HCT116 (cell line): ENCODE measurements around the gene SLC25A51.
A peak's percentile ranks its signal among the peaks of the same experiment; 100 is the strongest.

ENCODE experiments used
- CEBPB ChIP-seq: IDR thresholded peaks from 2 replicates; pipeline ENCODE4 v1.6.1; 2012; ENCODE audit warnings: low read depth
- ELF1 ChIP-seq: IDR thresholded peaks from 2 replicates; pipeline ENCODE4 v1.6.1; 2012; ENCODE audit warnings: low read depth, borderline replicate concordance
- FOSL1 ChIP-seq: IDR thresholded peaks from 2 replicates; pipeline ENCODE4 v1.6.1; 2012; ENCODE audit warnings: low read depth
- JUND ChIP-seq: IDR thresholded peaks from 2 replicates; pipeline ENCODE4 v1.6.1; 2012
- POLR2A ChIP-seq: IDR thresholded peaks from 2 replicates; pipeline ENCODE4 v1.7.0; 2011; ENCODE audit warnings: borderline replicate concordance; ENCODE audit not compliant: insufficient read depth, insufficient read length; ENCODE audit errors: extremely low read depth
- TF ChIP-seq, protein P1 (sequence below): IDR thresholded peaks from 2 replicates; pipeline ENCODE4 v1.6.1; 2012; ENCODE audit warnings: low read depth

DNA sequence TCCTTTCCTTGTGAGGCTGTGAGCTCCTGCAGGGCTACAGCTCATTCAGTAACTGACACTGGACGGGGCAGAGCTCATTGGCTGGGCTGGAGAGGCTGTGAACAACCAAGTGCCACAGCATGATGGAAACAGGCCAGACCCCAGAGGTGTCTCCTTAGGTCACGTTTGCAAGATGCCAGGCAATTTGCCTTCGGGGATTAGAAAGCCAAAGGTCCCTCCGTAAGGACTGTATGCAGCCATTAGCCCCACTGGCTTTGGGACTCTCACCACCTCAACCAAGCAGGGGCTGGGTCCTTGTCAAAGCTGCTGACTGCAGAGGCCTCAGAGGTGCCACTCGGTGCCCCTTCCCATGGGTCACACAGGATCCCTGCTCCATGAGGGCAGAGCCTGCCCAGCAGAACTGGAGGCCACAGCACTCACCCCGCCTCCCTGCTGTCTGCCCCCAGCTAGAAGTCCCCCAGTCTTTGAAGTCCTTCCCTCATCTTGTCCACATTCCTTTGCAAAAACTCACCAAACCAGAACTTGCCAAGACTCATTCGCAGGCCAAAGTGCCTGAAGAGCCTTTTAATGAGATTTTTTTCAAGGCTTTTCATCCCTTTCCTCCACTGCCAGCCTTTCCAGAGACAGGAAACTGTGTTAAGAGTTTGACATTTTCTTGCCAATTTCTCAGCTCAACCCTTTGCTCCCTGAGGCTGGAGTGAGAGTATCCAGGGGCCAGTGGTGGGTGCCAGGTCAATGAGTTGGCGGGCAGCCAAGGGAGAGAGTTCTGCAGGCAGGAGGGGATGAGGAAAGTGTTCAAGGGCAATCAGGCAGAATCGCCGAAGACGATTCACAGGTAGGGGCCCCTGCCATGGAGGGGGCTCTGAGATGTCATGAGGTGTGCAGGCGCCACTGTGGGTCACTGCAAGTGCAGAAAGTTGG is 39.7 kb upstream of the SLC25A51 start:
- TF ChIP-seq POLR2A (no peak), CEBPB (no peak), ELF1 (no peak), JUND (peak; percentile 46; the same call in 1 of the 2 replicates), FOSL1 (peak; percentile 59)
- TF ChIP-seq, protein P1, sequence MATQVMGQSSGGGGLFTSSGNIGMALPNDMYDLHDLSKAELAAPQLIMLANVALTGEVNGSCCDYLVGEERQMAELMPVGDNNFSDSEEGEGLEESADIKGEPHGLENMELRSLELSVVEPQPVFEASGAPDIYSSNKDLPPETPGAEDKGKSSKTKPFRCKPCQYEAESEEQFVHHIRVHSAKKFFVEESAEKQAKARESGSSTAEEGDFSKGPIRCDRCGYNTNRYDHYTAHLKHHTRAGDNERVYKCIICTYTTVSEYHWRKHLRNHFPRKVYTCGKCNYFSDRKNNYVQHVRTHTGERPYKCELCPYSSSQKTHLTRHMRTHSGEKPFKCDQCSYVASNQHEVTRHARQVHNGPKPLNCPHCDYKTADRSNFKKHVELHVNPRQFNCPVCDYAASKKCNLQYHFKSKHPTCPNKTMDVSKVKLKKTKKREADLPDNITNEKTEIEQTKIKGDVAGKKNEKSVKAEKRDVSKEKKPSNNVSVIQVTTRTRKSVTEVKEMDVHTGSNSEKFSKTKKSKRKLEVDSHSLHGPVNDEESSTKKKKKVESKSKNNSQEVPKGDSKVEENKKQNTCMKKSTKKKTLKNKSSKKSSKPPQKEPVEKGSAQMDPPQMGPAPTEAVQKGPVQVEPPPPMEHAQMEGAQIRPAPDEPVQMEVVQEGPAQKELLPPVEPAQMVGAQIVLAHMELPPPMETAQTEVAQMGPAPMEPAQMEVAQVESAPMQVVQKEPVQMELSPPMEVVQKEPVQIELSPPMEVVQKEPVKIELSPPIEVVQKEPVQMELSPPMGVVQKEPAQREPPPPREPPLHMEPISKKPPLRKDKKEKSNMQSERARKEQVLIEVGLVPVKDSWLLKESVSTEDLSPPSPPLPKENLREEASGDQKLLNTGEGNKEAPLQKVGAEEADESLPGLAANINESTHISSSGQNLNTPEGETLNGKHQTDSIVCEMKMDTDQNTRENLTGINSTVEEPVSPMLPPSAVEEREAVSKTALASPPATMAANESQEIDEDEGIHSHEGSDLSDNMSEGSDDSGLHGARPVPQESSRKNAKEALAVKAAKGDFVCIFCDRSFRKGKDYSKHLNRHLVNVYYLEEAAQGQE, result no peak
